Dermis microvascular lymphatic vessel endothelial cell (primary cell): ENCODE measurements around the gene ARHGEF33. TPM values are rescaled to one million over a fixed set of nuclear protein-coding genes. Genes with fewer than 3 reads are reported as not detected.
A peak's percentile ranks its signal among the peaks of the same experiment; 100 is the strongest.

Source experiments
- DNase-seq, 2 donors: peaks; one replicate each; pipeline versions ENCODE4 v3.0.0 to v3.0.0-alpha.2; 2010; ENCODE audit warnings: low read depth in 2 of 2
- total RNA-seq: library from RNA; depleted of rRNA; stranded (reverse); fragments of >200 nt; gene quantifications from 2 replicates; pipeline ENCODE4 v1.2.1, GENCODE V29; 2014

Gene ARHGEF33
- under 0.01 TPM in 2 replicates for total RNA-seq

- no peak for DNase-seq
Measured at GRCh38 chr2:38889575-38889974, at the start of gene ARHGEF33. Gene ARHGEF33 (plus strand): TSS chr2:38889875. CDS start chr2:38919448, 29,573 bp downstream.

DNA sequence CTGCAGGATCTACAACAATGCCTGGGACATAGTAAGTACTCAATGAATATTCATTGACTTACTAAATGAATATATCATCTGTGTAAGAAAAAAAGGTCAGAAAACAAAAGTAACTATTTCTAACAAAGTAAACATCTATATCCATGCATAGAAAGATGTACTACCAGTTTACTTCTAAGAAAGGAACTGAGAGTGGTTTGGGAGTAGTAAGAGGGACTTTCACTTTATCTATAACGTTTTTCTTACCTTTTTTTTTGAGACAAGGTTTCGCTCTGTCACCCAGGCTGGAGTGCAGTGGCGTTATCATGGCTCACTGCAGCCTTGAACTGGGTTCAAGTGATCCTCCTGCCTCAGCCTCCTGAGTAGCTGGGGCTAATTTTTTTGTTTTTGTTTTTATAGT, 39.6 kb upstream of the ARHGEF33 start:
- no peak for DNase-seq

- no peak for DNase-seq
Measured at GRCh38 chr2:38856165-38856564, 33.5 kb upstream of the ARHGEF33 start.

GRCh38 chr2:38862476-38862875, 27.2 kb upstream of the ARHGEF33 start:
- no peak for DNase-seq

GRCh38 chr2:38863061-38863695, 26.5 kb upstream of the ARHGEF33 start:
- no peak for DNase-seq

- no peak for DNase-seq
Measured at GRCh38 chr2:38866773-38867443, 22.8 kb upstream of the ARHGEF33 start.

DNA sequence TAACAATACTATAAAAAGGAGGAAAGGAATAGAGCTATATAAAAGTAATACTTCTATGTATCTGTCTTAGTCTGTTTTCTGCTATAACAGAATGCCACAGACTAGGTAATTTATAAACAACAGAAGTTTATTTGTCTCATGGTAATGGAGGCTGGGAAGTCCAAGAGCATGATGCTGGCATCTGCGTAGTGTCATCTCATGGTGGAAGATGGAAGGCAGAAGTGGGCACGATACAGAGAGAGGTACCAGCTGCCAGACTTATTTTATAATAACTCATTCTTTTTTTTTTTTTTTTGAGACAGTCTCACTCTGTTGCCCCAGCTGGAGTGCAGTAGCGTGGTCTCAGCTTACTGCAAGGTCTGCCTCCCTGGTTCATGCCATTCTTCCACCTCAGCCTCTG, 18.2 kb upstream of the ARHGEF33 start:
- no peak for DNase-seq

- no peak for DNase-seq
Measured at GRCh38 chr2:38873763-38874162, 15.9 kb upstream of the ARHGEF33 start.

DNA sequence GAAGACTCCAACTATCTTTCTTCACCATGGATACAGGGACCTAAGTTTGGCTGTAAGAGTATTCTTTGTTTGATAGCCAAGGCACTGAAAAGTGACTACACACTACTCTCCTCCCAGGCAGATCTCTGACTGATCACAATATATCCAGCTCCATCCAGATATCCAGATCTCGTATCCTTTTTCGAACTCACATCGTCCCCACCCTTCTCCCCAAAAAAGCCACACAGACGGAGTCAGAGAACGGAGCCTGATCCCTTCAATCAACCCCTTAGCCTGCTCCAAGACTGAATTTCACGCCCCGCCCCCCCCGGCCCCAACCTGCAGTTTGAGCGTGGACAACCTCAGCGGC, 14.5 kb upstream of the ARHGEF33 start:
- no peak for DNase-seq

GRCh38 chr2:38875576-38876367, 13.9 kb upstream of the ARHGEF33 start, which contains the start of the genes DHX57 and MORN2:
Gene DHX57 (minus strand): TSS chr2:38875934. CDS start chr2:38868405, 7,529 bp downstream.
Gene MORN2 (plus strand): TSS chr2:38875976.
- peak; percentile 61 to 85 for DNase-seq

- DNase-seq, result no peak
Measured at GRCh38 chr2:38876407-38876806, 13.3 kb upstream of the ARHGEF33 start.

DNA sequence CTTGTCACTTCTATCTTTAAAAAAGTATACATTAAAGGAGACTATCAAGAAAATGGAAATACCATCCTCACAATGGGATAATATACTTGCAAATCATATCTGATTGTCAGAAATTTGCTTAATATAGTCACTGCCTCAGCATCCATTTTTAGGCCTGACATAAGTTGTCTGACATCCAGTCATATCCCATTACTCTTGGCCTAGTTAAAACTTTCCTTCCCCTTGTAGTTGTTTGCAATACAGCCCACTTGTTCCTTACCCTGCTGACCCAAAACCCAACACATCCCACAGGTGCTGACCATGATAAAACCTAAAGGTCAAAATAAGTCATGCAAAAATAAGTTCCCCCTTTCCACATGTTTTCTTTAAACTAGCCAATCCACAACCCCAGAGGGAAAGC, 3.6 kb upstream of the ARHGEF33 start:
- no peak for DNase-seq

- no peak for DNase-seq
Measured at GRCh38 chr2:38887347-38887746, 2.3 kb upstream of the ARHGEF33 start.

GRCh38 chr2:38887902-38888554, 1.6 kb upstream of the ARHGEF33 start:
- no peak for DNase-seq

DNA sequence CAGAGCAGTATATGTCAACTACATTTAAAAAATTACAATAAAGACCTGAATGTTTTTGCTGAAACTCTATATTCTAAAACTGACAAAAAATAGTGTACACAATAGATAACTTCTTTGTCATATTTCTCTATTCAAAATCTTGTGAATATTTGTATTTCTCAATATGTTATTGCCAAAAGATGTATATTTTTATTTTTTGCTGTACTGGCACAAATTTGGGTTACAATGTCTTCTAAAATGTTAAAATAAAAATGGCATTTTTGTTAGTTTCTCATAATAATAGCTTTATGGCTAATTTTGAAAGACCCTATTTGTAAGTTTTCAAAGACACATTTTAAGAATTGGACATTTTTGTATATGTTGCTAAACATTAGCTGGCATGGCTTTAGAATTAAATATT, 630 bp upstream of the ARHGEF33 start:
- no peak for DNase-seq

- no peak for DNase-seq
Measured at GRCh38 chr2:38892819-38893218, 3.1 kb downstream of the ARHGEF33 start.

GRCh38 chr2:38898256-38898655, 8.6 kb downstream of the ARHGEF33 start:
- DNase-seq, result no peak

DNA sequence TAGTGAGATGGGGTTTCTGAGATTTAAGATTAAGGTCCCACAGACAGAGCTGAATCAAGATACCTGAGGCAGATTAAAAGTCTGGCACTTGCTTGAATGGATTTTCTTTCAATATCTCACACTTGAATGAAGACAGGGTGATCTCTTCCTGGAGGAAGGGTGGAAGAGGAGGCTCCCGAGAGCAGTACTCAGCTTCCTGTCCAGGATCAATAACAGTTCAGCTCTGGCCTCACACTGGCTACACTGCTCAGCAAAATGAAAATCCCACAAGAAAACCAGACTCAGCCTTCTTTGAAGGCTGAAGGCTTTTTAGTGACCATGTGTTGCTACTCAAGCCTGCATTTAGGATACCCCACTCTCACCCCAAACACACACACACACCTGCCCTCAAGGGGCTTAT, 11.1 kb downstream of the ARHGEF33 start:
- DNase-seq, result no peak

DNA sequence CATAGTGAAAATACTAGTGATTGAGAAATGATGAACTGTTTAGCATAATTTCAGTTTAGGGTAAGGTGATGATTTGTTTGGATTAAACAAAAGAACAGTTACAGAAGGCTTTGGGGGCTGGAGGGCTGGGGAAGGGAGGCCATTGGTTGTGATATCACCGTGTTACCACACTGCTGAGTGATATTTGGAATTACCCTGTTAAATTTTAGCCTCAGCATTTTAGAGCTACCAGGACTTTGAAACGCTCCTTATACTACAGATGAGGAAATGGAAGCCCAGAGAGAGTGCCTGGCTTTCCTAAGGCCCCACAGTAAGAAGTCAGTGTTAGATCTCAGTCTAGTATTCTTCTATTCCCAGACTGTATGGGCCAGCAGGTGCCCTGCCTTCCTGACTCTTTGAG, 15.6 kb downstream of the ARHGEF33 start:
- DNase-seq, result no peak

DNA sequence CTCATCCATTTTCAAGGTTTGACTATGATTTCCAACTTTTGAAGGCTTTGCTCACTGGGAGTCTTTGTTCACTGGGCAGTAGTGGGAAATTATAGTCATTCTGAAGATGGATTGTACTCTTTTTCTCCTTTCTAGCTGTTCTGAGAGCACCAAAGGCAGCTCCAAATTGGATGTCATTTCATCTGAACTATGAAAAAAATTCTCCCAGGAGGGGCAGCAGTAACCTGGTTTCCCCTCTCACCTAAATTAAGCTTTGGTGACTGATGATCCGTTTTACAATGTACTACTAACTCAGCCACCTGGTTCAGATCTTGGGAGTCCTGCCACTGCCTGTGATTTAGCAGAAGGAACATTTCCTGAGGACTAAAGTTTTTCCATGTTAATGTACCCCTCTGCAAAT, 17.6 kb downstream of the ARHGEF33 start:
- DNase-seq, result no peak

DNA sequence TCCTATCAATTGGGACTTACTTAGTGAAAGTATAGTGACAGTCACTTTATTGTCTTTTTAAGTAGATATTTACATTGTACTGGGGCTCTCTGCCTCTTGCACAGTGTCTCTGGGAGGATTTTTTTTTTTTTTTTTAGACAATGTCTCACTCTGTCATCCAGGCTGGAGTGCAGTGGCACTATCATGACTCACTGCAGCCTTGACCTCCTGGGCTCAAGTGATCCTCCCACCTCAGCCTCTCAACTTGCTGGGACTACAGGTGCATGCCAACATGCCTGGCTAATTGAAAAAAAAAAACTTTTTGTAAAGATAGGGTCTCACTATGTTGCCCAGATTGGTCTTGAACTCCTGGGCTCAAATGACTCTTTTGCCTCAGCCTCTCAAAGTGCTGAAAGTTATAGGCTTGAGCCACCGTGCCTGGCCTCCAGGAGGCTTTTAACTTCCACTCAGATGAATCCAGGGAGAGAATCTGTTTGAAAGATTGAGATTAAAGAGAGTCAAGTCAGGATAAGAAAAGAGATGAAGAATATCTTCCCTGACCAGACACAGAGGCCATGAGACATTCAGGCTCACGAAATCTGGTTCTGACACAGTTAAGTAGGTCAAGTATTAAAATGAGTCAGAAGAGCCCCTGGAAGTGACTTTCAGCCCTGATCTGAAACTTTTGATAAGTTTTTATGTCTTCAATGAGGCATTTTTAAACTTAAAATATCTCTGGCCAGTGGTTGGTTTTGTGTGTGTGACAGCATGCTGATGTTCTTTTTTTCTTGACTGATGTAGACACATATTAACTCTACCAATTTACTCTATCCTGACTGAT, 18.3 kb downstream of the ARHGEF33 start:
- DNase-seq, result no peak
